Natural killer cell (primary cell): ENCODE results near the gene ITGB1BP2. TPM values are rescaled to one million over a fixed set of nuclear protein-coding genes. Genes with fewer than 3 reads are reported as not detected.
"Not testable (repeated sequence)": the region's sequence is repeated elsewhere in the genome, so short reads cannot be mapped to it uniquely, and the experiment has no call there.

ENCODE experiments used
- ATAC-seq, 3 donors: fragments of 150-1000 bp in 2 of 3; fragments of 200-7000 bp in 1 of 3; cut with Tn5 transposase; 1 replicate in 1 of 3; 2 replicates in 2 of 3; pipeline ENCODE4 v1.10.0; 2021; ENCODE audit warnings: mild to moderate bottlenecking in 2 of 3, moderate library complexity in 2 of 3
- DNase-seq, 2 donors: peaks; one replicate each; pipeline versions ENCODE4 v3.0.0 to v3.0.0-alpha.2; 2013 to 2021; ENCODE audit warnings: mixed read lengths in 1 of 2
- H3K27ac ChIP-seq: one replicate; pipeline ENCODE4 v1.5.1; 2013; ENCODE audit warnings: mild to moderate bottlenecking, low read length
- H3K27me3 ChIP-seq: one replicate; pipeline ENCODE4 v1.6.1; 2013; ENCODE audit warnings: low read length; ENCODE audit not compliant: control insufficient read depth, insufficient read depth
- H3K36me3 ChIP-seq: one replicate; pipeline ENCODE4 v1.6.1; 2013; ENCODE audit warnings: low read length; ENCODE audit not compliant: control insufficient read depth, insufficient read depth
- H3K4me1 ChIP-seq: one replicate; pipeline ENCODE4 v1.6.1; 2013; ENCODE audit warnings: low read length; ENCODE audit not compliant: control insufficient read depth, insufficient read depth
- H3K4me3 ChIP-seq: one replicate; pipeline ENCODE4 v1.5.1; 2013; ENCODE audit warnings: low read length
- H3K9me3 ChIP-seq: one replicate; pipeline ENCODE4 v1.6.1; 2013; ENCODE audit warnings: low read length; ENCODE audit not compliant: control insufficient read depth, insufficient read depth
- H3K27ac Mint-ChIP-seq, 2 donors: one replicate each; pipeline ENCODE4 v1.8.0; 2022; ENCODE audit warnings: mild to moderate bottlenecking in 2 of 2, mixed read lengths in 2 of 2, moderate library complexity in 1 of 2
- H3K27me3 Mint-ChIP-seq, 2 donors: one replicate each; pipeline ENCODE4 v1.8.0; 2022; ENCODE audit warnings: low read depth in 2 of 2, mixed read lengths in 2 of 2
- H3K36me3 Mint-ChIP-seq: one replicate; pipeline ENCODE4 v1.8.0; 2022; ENCODE audit warnings: mixed read lengths
- H3K4me1 Mint-ChIP-seq, 2 donors: one replicate each; pipeline ENCODE4 v1.8.0; 2022; ENCODE audit warnings: mixed read lengths in 2 of 2
- H3K4me3 Mint-ChIP-seq: one replicate; pipeline ENCODE4 v1.8.0; 2022; ENCODE audit warnings: mild to moderate bottlenecking, moderate library complexity, mixed read lengths
- H3K9me3 Mint-ChIP-seq, 2 donors: one replicate each; pipeline ENCODE4 v1.8.0; 2022; ENCODE audit warnings: mixed read lengths in 2 of 2
- WGBS: methylation state at CpG from one replicate; pipeline ENCODE4 v1.1.7; 2013; ENCODE audit warnings: missing lambda C conversion rate; ENCODE audit not compliant: insufficient coverage; 5-methylcytosine and 5-hydroxymethylcytosine counted together
- intact Hi-C: fragments of 100-400 bp; cut with micrococcal nuclease; formaldehyde crosslinking; loops from one replicate; pipeline ENCODE4 v1.14.2; 2022
- total RNA-seq, 4 donors: library from RNA; stranded (reverse); fragments of 120-200 nt in 1 of 4; gene quantifications; one replicate each; pipeline versions ENCODE4 v1.2.3 to v1.2.4, GENCODE V29; 2013 to 2022
- TF ChIP-seq, protein P1 (sequence below): fragments of 200-600 bp; IDR thresholded peaks from one replicate; pipeline ENCODE4 v1.8.0; 2022; ENCODE audit warnings: antibody characterized with exemption

Gene ITGB1BP2
- total RNA-seq, 3 donors from 2014 or later (not counting 1 experiment from before 2014, with no cell fraction given) = 2.2 to 3.0 (median 2.4) TPM

DNA sequence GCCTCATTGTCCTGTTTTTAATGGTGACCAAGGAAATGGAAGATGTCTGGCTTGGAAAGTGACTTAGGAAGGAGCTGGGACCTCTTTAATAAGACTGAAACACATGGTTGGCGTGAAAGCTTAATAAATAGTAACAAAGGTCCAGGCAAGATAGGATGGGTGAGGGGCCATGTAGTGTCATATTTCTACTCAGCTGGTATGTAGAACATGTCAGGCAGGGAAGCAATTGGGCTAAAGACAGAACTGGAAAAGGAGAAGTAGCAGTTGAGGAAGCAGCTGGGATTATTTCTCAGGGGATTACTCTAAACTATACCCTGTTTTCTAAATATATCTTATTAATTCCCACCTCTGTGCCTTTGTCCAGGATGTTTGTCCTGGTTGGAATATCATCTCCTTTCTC, 18.6 kb downstream of the ITGB1BP2 start:
- H3K9me3 ChIP-seq = no peaks in the 10 kb centered on the region

DNA sequence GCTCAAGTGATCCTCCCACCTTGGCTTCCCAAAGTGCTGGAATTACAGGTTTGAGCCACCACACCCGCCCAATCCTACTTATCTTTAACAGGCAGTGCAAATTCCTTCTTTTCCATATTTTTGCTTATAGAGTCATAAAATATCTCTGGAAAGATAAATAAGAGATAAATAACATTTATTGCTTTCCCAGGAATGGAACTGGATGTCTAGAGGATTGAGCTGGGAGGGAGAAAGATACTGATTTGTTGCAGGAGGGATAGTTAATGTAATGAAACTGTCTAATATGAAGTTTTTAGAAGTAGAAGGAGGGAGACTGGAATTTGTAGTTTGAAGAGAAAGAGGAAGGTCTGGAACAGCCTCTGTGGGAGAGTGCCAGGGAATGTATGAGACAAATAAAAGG, 20.2 kb downstream of the ITGB1BP2 start:
- TF ChIP-seq, protein P1, sequence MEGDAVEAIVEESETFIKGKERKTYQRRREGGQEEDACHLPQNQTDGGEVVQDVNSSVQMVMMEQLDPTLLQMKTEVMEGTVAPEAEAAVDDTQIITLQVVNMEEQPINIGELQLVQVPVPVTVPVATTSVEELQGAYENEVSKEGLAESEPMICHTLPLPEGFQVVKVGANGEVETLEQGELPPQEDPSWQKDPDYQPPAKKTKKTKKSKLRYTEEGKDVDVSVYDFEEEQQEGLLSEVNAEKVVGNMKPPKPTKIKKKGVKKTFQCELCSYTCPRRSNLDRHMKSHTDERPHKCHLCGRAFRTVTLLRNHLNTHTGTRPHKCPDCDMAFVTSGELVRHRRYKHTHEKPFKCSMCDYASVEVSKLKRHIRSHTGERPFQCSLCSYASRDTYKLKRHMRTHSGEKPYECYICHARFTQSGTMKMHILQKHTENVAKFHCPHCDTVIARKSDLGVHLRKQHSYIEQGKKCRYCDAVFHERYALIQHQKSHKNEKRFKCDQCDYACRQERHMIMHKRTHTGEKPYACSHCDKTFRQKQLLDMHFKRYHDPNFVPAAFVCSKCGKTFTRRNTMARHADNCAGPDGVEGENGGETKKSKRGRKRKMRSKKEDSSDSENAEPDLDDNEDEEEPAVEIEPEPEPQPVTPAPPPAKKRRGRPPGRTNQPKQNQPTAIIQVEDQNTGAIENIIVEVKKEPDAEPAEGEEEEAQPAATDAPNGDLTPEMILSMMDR = no peak

More for the DNA sequence above, 18.6 kb downstream of the ITGB1BP2 start:
- no peak overlapping the region for H3K27ac Mint-ChIP-seq
- H3K9me3 Mint-ChIP-seq = no peaks in the 10 kb centered on the region
- H3K4me1 Mint-ChIP-seq = no peaks in the 10 kb centered on the region
- Histone ChIP-seq H3K4me1 (no peaks in the 10 kb centered on the region), H3K27me3 (no peaks in the 10 kb centered on the region), H3K27ac (no peak overlapping the region), H3K4me3 (no peak overlapping the region), H3K36me3 (no peaks in the 10 kb centered on the region)
- WGBS = 100% methylated on average over 1 of the region's 1 CpG
- intact Hi-C loops = no loop called here
- no peaks in the 10 kb centered on the region for H3K36me3 Mint-ChIP-seq
- DNase-seq (no peak), ATAC-seq (no peak)
- H3K4me3 Mint-ChIP-seq = no peak overlapping the region
- H3K27me3 Mint-ChIP-seq = no peaks in the 10 kb centered on the region
- TF ChIP-seq, protein P1 = no peak

DNA sequence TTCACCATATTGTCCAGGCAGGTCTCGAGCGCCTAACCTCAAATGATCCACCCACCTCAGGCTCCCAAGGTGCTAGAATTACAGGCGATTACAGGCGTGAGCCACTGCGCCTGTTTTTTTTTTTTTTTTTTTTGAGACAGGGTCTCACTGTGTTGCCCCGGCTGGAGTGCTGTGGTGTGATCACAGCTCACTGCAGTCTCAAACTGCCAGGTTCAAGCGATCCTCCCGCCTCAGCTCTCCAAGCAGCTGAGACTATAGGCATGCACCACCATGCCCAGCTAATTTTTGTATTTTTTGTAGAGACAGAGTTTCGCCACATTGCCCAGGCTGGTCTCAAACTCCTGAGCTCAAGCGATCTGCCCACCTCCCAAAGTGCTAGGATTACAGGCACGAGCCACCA, 22.9 kb downstream of the ITGB1BP2 start:
- H3K27ac ChIP-seq, H3K9me3 ChIP-seq, intact Hi-C loops, H3K4me3 ChIP-seq, H3K27ac Mint-ChIP-seq, H3K4me1 Mint-ChIP-seq, H3K36me3 ChIP-seq, H3K9me3 Mint-ChIP-seq, H3K4me3 Mint-ChIP-seq, H3K27me3 Mint-ChIP-seq, H3K27me3 ChIP-seq, DNase-seq, H3K4me1 ChIP-seq, ATAC-seq, H3K36me3 Mint-ChIP-seq: not testable (repeated sequence)
- 97% methylated on average over 11 of the region's 11 CpGs for WGBS

More for the DNA sequence above, 20.2 kb downstream of the ITGB1BP2 start:
- Mint-ChIP-seq H3K27me3 (no peaks in the 10 kb centered on the region), H3K9me3 (no peaks in the 10 kb centered on the region), H3K4me3 (no peak overlapping the region), H3K27ac (no peak overlapping the region), H3K36me3 (peaks cover 3% of the 10 kb centered on the region), H3K4me1 (no peaks in the 10 kb centered on the region)
- Histone ChIP-seq H3K9me3 (peaks cover 5% of the 10 kb centered on the region), H3K27me3 (no peaks in the 10 kb centered on the region), H3K36me3 (no peaks in the 10 kb centered on the region), H3K4me3 (no peak overlapping the region), H3K4me1 (no peaks in the 10 kb centered on the region), H3K27ac (no peak overlapping the region)
- DNase-seq (no peak), ATAC-seq (no peak)
- intact Hi-C loops = no loop called here
- no CpG with 5 or more reads among the region's 1 CpG for WGBS

DNA sequence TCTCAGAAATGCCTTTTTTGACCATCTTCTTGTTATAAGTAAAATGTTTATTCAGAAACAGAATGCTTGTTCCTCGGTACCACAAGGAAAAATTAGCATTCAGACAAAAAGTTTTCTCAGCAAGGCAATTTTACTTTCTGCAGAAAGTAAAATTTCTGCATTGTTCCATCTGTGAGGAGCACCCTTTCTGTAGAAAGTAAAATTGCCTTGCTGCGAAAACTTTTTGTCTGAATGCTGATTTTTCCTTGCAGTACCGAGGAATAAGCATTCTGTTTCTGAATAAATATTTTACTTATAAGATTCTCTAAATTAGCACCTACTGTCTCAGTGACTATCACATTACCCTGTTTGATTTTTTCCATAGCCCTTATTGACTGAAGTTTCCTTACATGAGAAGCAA, 24.8 kb downstream of the ITGB1BP2 start:
- intact Hi-C loops = no loop called here
- Histone ChIP-seq H3K36me3 (no peaks in the 10 kb centered on the region), H3K4me1 (no peaks in the 10 kb centered on the region), H3K4me3 (no peak overlapping the region), H3K9me3 (peaks cover 5% of the 10 kb centered on the region), H3K27me3 (no peaks in the 10 kb centered on the region), H3K27ac (no peak overlapping the region)
- H3K4me1 Mint-ChIP-seq = no peaks in the 10 kb centered on the region
- 100% methylated on average over 1 of the region's 3 CpGs for WGBS
- ATAC-seq = no peak
- no peak overlapping the region for H3K4me3 Mint-ChIP-seq
- H3K27me3 Mint-ChIP-seq = no peaks in the 10 kb centered on the region
- no peaks in the 10 kb centered on the region for H3K9me3 Mint-ChIP-seq
- H3K27ac Mint-ChIP-seq = no peak overlapping the region
- TF ChIP-seq, protein P1 = no peak
- DNase-seq = no peak
- H3K36me3 Mint-ChIP-seq = peaks cover 7% of the 10 kb centered on the region

DNA sequence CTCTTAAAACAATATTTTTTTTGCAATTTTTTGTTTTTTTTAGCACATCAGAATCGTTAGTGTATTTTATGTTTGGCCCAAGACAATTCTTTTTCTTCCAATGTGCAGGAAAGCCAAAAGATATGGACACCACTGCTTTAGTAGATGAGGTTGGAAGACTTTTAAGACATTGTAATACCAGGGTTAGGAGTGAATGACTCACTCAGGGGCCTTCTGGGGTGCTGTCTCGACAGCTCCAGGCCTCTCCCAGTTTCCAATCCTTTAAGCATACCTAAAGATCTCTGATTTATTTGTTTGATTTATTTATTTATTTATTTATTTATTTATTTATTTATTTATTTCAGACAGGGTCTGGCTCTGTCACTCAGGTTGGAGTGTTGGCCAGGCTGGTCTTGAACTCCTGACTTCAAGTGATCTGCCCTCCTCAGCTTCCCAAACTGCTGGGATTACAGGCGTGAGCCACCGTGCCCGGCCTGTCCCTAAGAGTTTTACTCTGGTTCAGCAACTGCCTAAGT, 47.7 kb downstream of the ITGB1BP2 start:
- H3K4me1 Mint-ChIP-seq, DNase-seq, H3K9me3 Mint-ChIP-seq, H3K36me3 Mint-ChIP-seq, H3K27me3 ChIP-seq, H3K27me3 Mint-ChIP-seq, H3K4me1 ChIP-seq, intact Hi-C loops, H3K27ac ChIP-seq, H3K36me3 ChIP-seq, H3K27ac Mint-ChIP-seq, ATAC-seq, H3K4me3 Mint-ChIP-seq, H3K9me3 ChIP-seq, H3K4me3 ChIP-seq: not testable (repeated sequence)
- WGBS = no CpG with 5 or more reads among the region's 5 CpGs

DNA sequence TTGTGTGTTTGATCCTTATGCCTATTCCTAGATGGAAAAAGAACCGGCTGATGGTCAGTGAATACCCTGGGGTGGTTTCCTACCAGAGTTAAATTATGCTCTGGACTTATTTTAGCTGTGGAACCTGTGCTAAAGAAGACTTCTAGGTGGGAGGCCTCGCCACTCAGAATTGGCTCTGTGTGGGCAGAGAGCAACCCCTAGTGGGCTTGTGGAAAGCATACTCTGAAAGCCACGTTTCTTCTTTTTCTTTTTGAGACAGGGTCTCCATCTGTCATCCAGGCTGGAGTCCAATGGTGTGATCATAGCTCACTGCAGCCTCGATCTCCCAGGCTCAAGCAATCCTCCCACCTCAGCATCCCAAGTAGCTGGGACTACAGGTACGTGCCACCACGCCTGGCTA, 48.3 kb downstream of the ITGB1BP2 start:
- H3K27ac Mint-ChIP-seq, H3K27me3 ChIP-seq, H3K36me3 Mint-ChIP-seq, H3K4me1 Mint-ChIP-seq, H3K36me3 ChIP-seq, H3K4me3 ChIP-seq, intact Hi-C loops, ATAC-seq, H3K4me1 ChIP-seq, H3K9me3 Mint-ChIP-seq, DNase-seq, H3K9me3 ChIP-seq, H3K27me3 Mint-ChIP-seq, H3K4me3 Mint-ChIP-seq, H3K27ac ChIP-seq: not testable (repeated sequence)
- no CpG with 5 or more reads among the region's 6 CpGs for WGBS
